NB4 (cell line): Measurements from ENCODE around the gene PRKAA1.
"Not testable (repeated sequence)": the region's sequence is repeated elsewhere in the genome, so short reads cannot be mapped to it uniquely, and the experiment has no call there.

Experiments used
- DNase-seq: peaks from one replicate; pipeline ENCODE4 v3.0.0; 2010; ENCODE audit warnings: low read depth
- H3K4me3 ChIP-seq: one replicate; pipeline ENCODE4 v1.5.1; 2011; ENCODE audit warnings: mild to moderate bottlenecking, low read depth, low read length, moderate library complexity
- CTCF ChIP-seq: IDR thresholded peaks from one replicate; pipeline ENCODE4 v1.5.1; 2012; ENCODE audit warnings: low read depth, low read length
- MAX ChIP-seq: IDR thresholded peaks from 2 replicates; pipeline ENCODE4 v1.6.1; 2011; ENCODE audit warnings: low read depth, low read length
- MYC ChIP-seq: IDR thresholded peaks from 2 replicates; pipeline ENCODE4 v1.6.1; 2011; ENCODE audit warnings: low read depth, low read length
- POLR2A ChIP-seq: IDR thresholded peaks from 2 replicates; pipeline ENCODE4 v1.6.1; 2011; ENCODE audit warnings: mild to moderate bottlenecking; ENCODE audit not compliant: insufficient read length; ENCODE audit errors: extremely low read depth

The PRKAA1 gene

GRCh38 chr5:40716000-40716399, 82.2 kb downstream of the PRKAA1 start:
- DNase-seq, result peak; percentile 7
- no peak overlapping the region for H3K4me3 ChIP-seq
- TF ChIP-seq CTCF (peak; percentile 14), MAX (no peak)

GRCh38 chr5:40714001-40714400, 84.2 kb downstream of the PRKAA1 start:
- H3K4me3 ChIP-seq, result no peak overlapping the region
- no peak for DNase-seq
- TF ChIP-seq MAX (no peak), CTCF (no peak), MYC (no peak), POLR2A (no peak)

GRCh38 chr5:40710575-40710974, 87.6 kb downstream of the PRKAA1 start:
- DNase-seq, H3K4me3 ChIP-seq: not testable (repeated sequence)
